Astrocyte (in vitro differentiated cells and primary cell): ENCODE results near the gene SMARCD3. TPM values are rescaled to one million over a fixed set of nuclear protein-coding genes. Genes with fewer than 3 reads are reported as not detected.

ENCODE experiments used
- DNase-seq: peaks from one replicate; pipeline ENCODE4 v3.0.0-alpha.2; 2010; ENCODE audit warnings: low read depth
- FAIRE-seq: peaks from 2 replicates; lab custom pipeline; 2011; peaks lifted over from hg19 to GRCh38; lab: Jason Lieb, UNC
- H2AFZ ChIP-seq: 2 replicates; pipeline ENCODE4 v1.6.0; 2012; ENCODE audit warnings: low read depth, low read length, inconsistent platforms
- H3K27ac ChIP-seq: 2 replicates; pipeline ENCODE4 v1.5.1; 2011; ENCODE audit warnings: low read depth, low read length, inconsistent platforms
- H3K27me3 ChIP-seq: 2 replicates; pipeline ENCODE4 v1.6.0; 2011; ENCODE audit warnings: low read length, inconsistent platforms; ENCODE audit not compliant: insufficient read depth
- H3K36me3 ChIP-seq: 2 replicates; pipeline ENCODE4 v1.5.1; 2011; ENCODE audit warnings: low read length, inconsistent platforms; ENCODE audit not compliant: insufficient read depth
- H3K4me1 ChIP-seq: 2 replicates; pipeline ENCODE4 v1.5.1; 2011; ENCODE audit warnings: low read length, inconsistent platforms; ENCODE audit not compliant: insufficient read depth
- H3K4me2 ChIP-seq: 2 replicates; pipeline ENCODE4 v1.6.0; 2012; ENCODE audit warnings: low read length, inconsistent platforms
- H3K4me3 ChIP-seq: 2 replicates; pipeline ENCODE4 v1.5.1; 2011; ENCODE audit warnings: low read depth, mild to moderate bottlenecking, low read length, inconsistent platforms; ENCODE audit not compliant: insufficient read depth
- H3K79me2 ChIP-seq: 2 replicates; pipeline ENCODE4 v1.6.0; 2012; ENCODE audit warnings: mild to moderate bottlenecking, low read length, inconsistent platforms; ENCODE audit not compliant: insufficient read depth
- H3K9ac ChIP-seq: 2 replicates; pipeline ENCODE4 v1.6.0; 2012; ENCODE audit warnings: mild to moderate bottlenecking, low read length, inconsistent platforms
- H3K9me3 ChIP-seq: 2 replicates; pipeline ENCODE4 v1.5.1; 2012; ENCODE audit warnings: low read depth, mild to moderate bottlenecking, low read length, inconsistent platforms; ENCODE audit not compliant: insufficient read depth
- H4K20me1 ChIP-seq: 2 replicates; pipeline ENCODE4 v1.6.0; 2012; ENCODE audit warnings: low read length, inconsistent platforms; ENCODE audit not compliant: insufficient read depth
- H3K27ac Mint-ChIP-seq: one replicate; pipeline ENCODE4 v1.8.0; 2021; ENCODE audit warnings: mild to moderate bottlenecking, mixed read lengths; ENCODE audit not compliant: unreplicated experiment
- H3K27me3 Mint-ChIP-seq: one replicate; pipeline ENCODE4 v1.8.0; 2021; ENCODE audit warnings: low read depth, mixed read lengths; ENCODE audit not compliant: unreplicated experiment
- H3K36me3 Mint-ChIP-seq: one replicate; pipeline ENCODE4 v1.8.0; 2021; ENCODE audit warnings: low read depth, mixed read lengths; ENCODE audit not compliant: unreplicated experiment
- H3K4me1 Mint-ChIP-seq: one replicate; pipeline ENCODE4 v1.8.0; 2021; ENCODE audit warnings: low read depth, mixed read lengths; ENCODE audit not compliant: unreplicated experiment
- H3K4me3 Mint-ChIP-seq: one replicate; pipeline ENCODE4 v1.8.0; 2021; ENCODE audit warnings: mild to moderate bottlenecking, moderate library complexity, mixed read lengths; ENCODE audit not compliant: unreplicated experiment
- H3K9me3 Mint-ChIP-seq: one replicate; pipeline ENCODE4 v1.8.0; 2021; ENCODE audit warnings: mild to moderate bottlenecking, mixed read lengths; ENCODE audit not compliant: unreplicated experiment
- EZH2 ChIP-seq: IDR thresholded peaks from 2 replicates; pipeline ENCODE4 v1.6.1; 2012; ENCODE audit warnings: mild to moderate bottlenecking, low read length, inconsistent platforms; ENCODE audit not compliant: insufficient read depth
- total RNA-seq: library from RNA; stranded (reverse); gene quantifications from 2 replicates; pipeline ENCODE4 v1.2.1, GENCODE V29; 2021
- TF ChIP-seq, protein P1 (sequence below): IDR thresholded peaks from 2 replicates; pipeline ENCODE4 v1.5.1; 2011; ENCODE audit warnings: low read depth, mild to moderate bottlenecking, inconsistent platforms, low read length, moderate library complexity; ENCODE audit not compliant: insufficient read depth

SMARCD3 gene
- total RNA-seq, 1 donor from 2014 or later = 47.7 TPM

DNA sequence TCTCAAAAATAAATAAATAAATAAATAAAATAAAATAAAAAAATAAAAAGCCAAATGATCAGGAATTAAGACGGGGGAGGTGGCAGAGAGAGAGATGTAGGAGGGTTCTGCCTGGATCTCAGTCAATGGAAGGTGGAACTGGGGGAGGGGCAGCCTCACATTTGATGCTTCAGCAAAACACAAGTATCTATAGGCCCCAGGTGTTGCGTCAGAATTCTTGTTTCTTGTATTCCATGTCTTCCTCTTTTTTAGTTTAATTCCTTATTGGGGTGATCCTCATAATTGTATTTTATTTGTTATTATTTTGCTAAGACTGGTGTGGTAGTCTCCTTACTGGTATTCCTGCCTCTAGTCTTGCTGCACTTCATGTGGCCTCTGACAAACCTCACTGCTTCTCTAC, 41.4 kb upstream of the SMARCD3 start:
- Histone ChIP-seq H3K9me3 (no peaks in the 10 kb centered on the region), H3K4me1 (no peaks in the 10 kb centered on the region), H3K27ac (no peak overlapping the region), H3K4me2 (no peak overlapping the region), H3K4me3 (no peak overlapping the region), H2AFZ (no peak overlapping the region), H3K9ac (no peak overlapping the region), H3K79me2 (no peaks in the 10 kb centered on the region), H3K36me3 (no peaks in the 10 kb centered on the region), H4K20me1 (no peaks in the 10 kb centered on the region), H3K27me3 (peaks cover 26% of the 10 kb centered on the region)
- no peak for DNase-seq
- Mint-ChIP-seq H3K27ac (no peak overlapping the region), H3K9me3 (no peaks in the 10 kb centered on the region), H3K36me3 (no peaks in the 10 kb centered on the region), H3K4me3 (no peak overlapping the region), H3K4me1 (no peaks in the 10 kb centered on the region), H3K27me3 (peaks cover 31% of the 10 kb centered on the region)
- FAIRE-seq = no peak
- no peak for TF ChIP-seq EZH2
- TF ChIP-seq, protein P1, sequence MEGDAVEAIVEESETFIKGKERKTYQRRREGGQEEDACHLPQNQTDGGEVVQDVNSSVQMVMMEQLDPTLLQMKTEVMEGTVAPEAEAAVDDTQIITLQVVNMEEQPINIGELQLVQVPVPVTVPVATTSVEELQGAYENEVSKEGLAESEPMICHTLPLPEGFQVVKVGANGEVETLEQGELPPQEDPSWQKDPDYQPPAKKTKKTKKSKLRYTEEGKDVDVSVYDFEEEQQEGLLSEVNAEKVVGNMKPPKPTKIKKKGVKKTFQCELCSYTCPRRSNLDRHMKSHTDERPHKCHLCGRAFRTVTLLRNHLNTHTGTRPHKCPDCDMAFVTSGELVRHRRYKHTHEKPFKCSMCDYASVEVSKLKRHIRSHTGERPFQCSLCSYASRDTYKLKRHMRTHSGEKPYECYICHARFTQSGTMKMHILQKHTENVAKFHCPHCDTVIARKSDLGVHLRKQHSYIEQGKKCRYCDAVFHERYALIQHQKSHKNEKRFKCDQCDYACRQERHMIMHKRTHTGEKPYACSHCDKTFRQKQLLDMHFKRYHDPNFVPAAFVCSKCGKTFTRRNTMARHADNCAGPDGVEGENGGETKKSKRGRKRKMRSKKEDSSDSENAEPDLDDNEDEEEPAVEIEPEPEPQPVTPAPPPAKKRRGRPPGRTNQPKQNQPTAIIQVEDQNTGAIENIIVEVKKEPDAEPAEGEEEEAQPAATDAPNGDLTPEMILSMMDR = no peak

DNA sequence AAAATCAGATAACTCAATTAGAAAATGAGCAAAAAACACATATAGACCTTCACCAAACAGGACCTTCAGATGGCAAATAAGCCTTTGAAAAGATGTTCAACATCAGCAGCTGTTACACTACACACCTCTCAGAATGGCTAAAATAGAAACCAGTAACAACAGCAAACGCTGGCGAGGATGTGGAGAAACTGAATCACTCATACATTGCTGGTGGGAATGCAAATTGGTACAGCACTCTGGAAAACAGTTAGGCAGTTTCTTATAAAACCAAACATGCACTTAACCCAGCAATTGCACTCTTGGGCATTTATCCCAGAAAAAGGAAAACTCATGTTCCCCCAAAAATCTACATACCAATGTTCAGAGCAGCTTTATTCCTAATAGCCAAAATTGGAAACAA, 37.7 kb upstream of the SMARCD3 start:
- H4K20me1 ChIP-seq = no peaks in the 10 kb centered on the region
- Mint-ChIP-seq H3K36me3 (no peaks in the 10 kb centered on the region), H3K27ac (no peak overlapping the region), H3K27me3 (peaks cover 19% of the 10 kb centered on the region), H3K4me3 (no peak overlapping the region), H3K4me1 (no peaks in the 10 kb centered on the region), H3K9me3 (peaks cover 7% of the 10 kb centered on the region)
- no peaks in the 10 kb centered on the region for H3K4me1 ChIP-seq
- DNase-seq (peak; percentile 30), FAIRE-seq (no peak)
- H2AFZ ChIP-seq = no peak overlapping the region
- no peaks in the 10 kb centered on the region for H3K79me2 ChIP-seq
- no peak overlapping the region for H3K4me2 ChIP-seq
- peaks cover 27% of the 10 kb centered on the region for H3K27me3 ChIP-seq
- H3K9ac ChIP-seq = no peak overlapping the region
- H3K36me3 ChIP-seq = no peaks in the 10 kb centered on the region
- TF ChIP-seq, protein P1 = no peak
- TF ChIP-seq EZH2 = no peak
- H3K9me3 ChIP-seq = peaks cover 3% of the 10 kb centered on the region
- H3K4me3 ChIP-seq = no peak overlapping the region
- no peak overlapping the region for H3K27ac ChIP-seq

DNA sequence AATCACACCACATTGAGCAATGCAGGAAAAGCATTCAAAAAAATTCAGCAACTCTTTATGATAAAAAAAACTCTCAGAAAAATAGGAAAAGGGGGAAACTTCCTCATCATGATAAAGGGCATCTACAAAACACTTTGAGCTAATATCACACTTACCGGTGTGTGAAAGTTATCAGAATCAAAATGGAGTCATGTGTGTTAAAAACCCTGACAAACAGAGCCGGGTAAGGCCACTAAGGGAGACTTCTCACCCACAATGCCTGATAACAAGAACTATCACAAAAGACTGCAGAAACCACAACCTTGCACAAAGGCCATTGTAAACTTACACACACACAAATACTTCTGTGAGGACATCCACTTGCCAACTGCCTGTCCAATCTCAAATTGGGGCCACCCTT, 34.8 kb upstream of the SMARCD3 start:
- H3K4me1 ChIP-seq = no peaks in the 10 kb centered on the region
- H3K36me3 ChIP-seq = no peaks in the 10 kb centered on the region
- Mint-ChIP-seq H3K4me3 (no peak overlapping the region), H3K27ac (no peak overlapping the region), H3K4me1 (no peaks in the 10 kb centered on the region), H3K36me3 (no peaks in the 10 kb centered on the region), H3K27me3 (peaks cover 38% of the 10 kb centered on the region), H3K9me3 (peaks cover 10% of the 10 kb centered on the region)
- no peak overlapping the region for H3K4me3 ChIP-seq
- no peak overlapping the region for H2AFZ ChIP-seq
- no peaks in the 10 kb centered on the region for H4K20me1 ChIP-seq
- DNase-seq (no peak), FAIRE-seq (no peak)
- TF ChIP-seq, protein P1 = no peak
- TF ChIP-seq EZH2 = no peak
- H3K27me3 ChIP-seq = peaks cover 28% of the 10 kb centered on the region
- no peaks in the 10 kb centered on the region for H3K79me2 ChIP-seq
- H3K9me3 ChIP-seq = peaks cover 3% of the 10 kb centered on the region
- no peak overlapping the region for H3K27ac ChIP-seq
- no peak overlapping the region for H3K4me2 ChIP-seq
- H3K9ac ChIP-seq = no peak overlapping the region
